NOMO-1 (cell line): ENCODE measurements around the gene SHISA8.
A peak's percentile ranks its signal among the peaks of the same experiment; 100 is the strongest.

Experiments used
- DNase-seq, 2 experiments: peaks; one replicate each; lab custom pipeline; 2025; ENCODE audit not compliant: unreplicated experiment in 2 of 2; lab: John Stamatoyannopoulos, UW

SHISA8 gene

GRCh38 chr22:41934284-41935014 is 19.6 kb upstream of the SHISA8 start:
- no peak for DNase-seq

- DNase-seq, result no peak
Observed at GRCh38 chr22:41933411-41934177, 18.7 kb upstream of the SHISA8 start.

- DNase-seq, result no peak
Observed at GRCh38 chr22:41932353-41932752, 17.5 kb upstream of the SHISA8 start.

DNA sequence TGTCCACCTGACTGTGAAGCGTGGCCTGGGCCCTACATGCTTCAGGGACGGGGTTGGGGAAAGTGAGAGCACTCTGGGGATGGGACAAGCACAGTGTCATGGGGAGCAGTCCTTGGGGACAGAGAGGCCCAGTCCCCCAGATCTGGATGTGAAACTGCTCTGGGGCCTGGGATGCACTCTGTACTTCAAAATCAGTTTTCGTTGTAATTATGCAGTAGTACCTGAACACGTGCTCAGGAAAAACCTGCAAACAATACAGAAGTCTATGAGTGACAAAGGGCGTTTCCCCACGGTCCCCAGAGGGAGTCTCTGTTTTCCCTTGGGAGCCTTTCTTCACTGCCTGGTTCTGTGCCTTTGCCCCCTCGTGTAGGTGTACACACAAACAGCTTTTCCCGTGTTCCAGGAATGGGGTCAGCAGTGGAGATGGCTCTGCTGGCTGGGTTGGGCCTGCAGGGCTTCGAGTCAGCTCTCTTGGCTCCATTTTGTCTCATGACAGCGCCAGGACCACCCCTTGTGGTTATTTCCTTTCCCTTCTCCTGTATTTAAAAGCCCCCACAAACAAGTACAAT is 16.9 kb upstream of the SHISA8 start:
- DNase-seq, result no peak

DNA sequence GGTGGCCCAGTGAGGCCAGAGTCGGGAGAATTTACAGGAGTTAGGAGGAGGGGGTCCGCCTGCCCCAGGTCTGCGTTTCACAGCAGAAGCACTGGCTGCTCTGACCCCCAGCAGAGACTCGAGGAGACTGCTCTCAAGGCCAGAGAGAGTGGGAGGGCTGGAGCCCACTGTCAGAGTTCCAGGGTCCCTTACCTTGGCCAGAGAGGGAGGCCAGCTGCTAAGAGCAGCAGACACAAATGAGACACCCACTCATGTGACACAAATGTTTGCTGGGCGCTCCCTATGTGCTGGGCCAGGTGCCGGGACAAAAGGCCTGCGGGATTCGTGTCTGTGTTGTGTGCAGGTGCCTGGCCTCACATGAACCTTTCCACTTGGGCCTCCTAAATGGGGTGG is 14.5 kb upstream of the SHISA8 start:
- DNase-seq, result no peak

DNA sequence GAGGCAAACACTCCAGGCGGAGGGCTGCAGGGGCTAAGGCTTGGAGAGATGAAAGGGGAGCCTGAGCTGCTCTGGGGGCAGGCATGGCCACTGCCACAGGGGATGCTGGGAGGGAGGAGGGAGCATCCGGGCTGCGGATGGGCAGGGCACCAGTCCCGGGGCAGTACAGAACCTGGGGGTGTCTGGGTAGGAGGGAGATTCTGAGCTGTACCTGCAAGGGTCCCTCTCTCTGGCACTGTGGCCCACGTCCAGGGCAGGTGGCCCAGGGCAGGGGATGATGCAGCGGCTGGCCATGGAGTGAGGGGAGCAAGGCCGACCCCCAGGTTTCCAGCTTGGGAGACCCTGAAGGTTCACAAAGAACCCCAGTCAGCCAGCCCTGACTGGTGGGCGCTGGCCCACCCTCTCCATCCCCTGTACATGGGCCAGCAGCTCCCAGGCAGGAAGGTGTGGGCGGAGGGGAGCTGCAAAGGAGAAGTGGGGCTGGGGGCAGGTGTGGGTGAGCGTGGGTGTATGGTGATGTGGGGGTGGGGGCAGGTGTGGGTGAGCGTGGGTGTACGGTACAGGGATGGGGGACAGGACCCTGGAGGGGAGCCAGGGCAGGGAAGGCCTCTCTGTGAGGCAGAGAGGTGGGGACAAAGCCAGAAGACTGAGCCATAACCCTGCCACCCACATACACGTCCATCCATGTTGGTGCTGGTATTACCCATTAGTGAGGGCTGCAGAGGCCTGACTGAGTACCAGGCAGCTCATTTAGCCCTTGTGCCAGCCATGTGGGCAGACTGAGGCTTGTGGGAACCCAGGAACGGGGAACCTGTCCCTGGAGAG is 13.9 kb upstream of the SHISA8 start:
- no peak for DNase-seq

- DNase-seq, result no peak
Observed at GRCh38 chr22:41927813-41928212, 12.9 kb upstream of the SHISA8 start.

DNA sequence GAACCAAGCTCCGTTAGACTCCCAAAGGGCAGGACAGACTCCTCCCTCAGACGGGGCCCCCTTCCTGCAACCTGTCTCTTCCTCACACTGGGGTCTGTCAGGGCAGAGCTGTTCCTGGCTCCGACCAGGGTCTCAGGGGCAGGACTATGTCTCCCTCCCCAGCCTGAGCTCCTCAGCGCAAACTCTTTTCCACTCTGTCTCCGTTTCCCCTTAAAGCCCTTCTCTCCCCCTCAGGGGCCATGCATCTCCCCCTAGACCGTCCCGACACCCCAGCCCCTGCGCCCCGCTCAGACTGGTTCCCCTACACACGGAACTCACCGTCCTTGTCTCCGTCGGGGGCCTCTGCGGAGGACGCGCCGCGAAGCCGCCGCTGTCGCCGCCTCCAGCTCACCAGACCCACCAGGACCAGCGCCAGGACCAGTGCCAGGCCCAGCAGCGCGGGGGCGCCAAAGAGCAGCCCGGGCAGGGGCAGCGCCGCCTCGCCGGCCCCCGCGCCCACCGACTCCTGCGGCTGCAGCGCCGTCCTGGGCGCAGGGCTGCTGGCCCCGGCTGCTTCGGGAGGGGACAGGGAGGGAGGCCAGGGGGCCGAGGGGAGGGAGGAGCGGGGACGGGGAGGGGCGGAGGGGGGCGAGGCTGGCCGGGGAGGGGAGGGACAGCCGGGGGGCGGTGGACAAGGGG is 11.0 kb upstream of the SHISA8 start:
- DNase-seq, result peak; percentile 57 to 79

GRCh38 chr22:41923595-41924276 is 8.9 kb upstream of the SHISA8 start:
- DNase-seq, result no peak

GRCh38 chr22:41922940-41923594 is 8.2 kb upstream of the SHISA8 start:
- DNase-seq, result no peak

GRCh38 chr22:41922328-41922727 is 7.5 kb upstream of the SHISA8 start:
- DNase-seq, result no peak

DNA sequence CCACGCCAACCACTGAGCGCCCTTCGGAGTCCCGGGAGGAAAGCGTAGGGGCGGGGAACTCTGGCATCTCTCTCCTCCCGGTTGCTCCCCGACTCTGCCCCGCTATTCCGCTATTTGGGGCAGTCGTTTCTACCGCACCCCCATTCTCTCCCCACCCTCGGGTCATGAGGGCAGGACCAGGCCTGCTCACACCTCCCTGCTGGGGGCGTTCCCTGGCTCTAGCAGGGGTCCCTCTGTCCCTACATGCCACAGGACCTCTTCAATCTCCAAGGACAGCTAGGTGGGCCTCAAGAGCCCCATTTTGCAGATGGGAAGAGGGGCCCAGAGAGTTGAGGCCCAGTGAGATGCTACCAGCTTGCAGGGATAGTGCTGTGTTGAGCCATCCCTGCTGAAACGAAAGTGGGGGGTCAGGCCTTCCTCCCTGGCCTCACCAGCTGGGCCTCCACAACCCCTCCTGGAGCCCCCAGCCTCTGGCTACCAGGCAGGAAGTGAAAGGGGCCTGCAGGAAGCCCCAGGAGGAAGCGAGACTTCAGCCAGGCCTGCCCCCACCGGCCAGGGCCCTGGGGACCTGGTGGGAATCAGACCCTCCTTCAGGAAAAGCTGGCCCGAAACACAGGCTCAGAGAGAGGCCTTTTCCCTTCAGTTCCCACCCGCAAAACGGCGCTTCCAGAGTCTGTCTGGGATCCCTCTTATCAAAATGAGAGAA is 5.5 kb upstream of the SHISA8 start:
- peak; percentile 54 to 59 for DNase-seq

GRCh38 chr22:41919357-41920224 is 4.7 kb upstream of the SHISA8 start:
- DNase-seq, result peak; percentile 87 to 88

GRCh38 chr22:41917903-41918791 is 3.3 kb upstream of the SHISA8 start:
- peak; percentile 49 to 53 for DNase-seq

DNA sequence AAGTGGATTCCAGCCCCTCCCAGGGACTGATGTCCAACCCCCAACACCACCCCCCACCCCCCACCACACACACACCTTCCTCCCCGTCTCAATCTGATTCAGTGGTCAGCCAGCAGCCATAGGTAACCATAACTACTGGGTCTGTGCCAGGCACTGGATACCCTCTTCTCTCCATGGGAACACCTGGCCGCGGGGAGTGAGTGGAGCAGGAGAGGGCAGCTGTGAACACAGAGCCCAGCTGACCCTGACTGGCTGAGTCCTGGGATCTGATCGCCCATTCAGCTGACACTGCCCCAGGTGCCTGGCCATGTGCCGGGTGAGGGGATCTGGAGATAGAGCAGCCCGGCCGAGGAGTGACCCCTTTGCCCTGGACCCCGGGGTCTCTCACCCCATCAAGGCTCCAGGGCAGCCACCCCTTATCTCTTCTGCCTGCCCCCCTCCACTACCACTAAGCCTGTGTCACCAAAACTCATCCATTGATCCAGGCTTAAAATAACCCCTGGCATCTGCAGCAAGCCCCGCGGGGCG is 2.6 kb upstream of the SHISA8 start:
- DNase-seq, result no peak

DNA sequence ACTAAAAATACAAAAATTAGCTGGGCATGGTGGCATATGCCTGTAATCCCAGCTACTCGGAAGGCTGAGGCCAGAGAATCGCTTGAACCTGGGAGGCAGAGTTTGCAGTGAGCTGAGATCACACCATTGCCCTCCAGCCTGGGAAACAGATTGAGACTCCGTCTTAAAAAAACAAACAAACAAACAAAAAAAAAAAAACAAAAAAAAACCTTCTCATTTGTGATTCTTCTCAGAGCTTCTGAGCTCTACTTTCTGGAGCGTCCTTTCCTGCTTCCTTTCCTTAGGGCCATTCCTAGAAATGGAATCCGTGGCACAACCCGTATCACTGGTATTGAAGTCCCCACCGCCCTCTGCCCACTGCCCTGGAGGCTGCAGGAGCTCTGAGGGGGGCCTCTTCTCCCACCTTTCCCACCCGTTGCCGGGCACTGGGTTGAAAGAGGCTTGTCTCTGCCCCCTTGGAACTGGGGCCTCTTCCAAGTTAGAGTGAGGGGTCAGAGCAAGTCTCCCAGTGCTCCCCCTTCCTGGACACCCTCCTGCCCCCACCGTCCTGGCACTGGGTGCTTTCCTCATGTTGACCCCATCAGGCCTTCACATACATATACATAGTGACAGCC is 2.0 kb upstream of the SHISA8 start:
- DNase-seq, result no peak
